UCSD-AML1 (cell line): ENCODE results near the gene C1orf74.

Experiments used
- DNase-seq: peaks from one replicate; lab custom pipeline; 2025; ENCODE audit not compliant: unreplicated experiment; lab: John Stamatoyannopoulos, UW

C1orf74 gene

DNA sequence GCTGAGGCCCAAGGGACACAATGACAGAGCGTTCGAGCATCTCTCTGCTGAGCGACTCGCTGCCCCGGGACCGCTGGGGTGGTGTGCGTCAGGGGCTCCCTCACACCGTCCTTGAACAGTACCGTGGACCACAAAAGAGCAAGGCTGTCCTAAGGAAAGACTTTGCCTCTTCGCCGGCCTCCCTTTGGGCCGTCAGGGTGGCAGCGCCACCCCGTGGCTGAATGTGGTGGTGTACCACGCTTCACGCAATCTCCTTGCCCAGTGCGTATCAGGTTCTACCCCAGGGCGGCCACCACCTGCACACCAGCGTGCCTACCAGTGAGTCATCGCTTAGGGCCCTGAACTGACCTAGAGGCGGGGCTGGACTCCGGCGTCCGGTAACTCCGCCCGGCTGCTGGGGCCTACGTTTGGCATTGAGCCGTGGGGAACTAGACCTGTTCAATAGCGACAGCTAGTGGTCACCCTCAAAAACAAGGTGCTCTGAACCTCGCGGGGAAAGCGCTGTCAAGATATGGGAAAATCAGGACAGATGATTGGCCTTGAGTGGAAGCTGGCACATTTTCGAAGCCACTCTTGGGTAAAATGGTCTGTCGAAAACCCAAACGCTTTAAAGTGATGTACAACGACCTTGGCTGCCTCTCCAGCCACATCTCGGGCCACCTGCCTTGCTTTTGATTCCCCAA lies 36.6 kb downstream of the C1orf74 start:
- peak; percentile 87 for DNase-seq

DNA sequence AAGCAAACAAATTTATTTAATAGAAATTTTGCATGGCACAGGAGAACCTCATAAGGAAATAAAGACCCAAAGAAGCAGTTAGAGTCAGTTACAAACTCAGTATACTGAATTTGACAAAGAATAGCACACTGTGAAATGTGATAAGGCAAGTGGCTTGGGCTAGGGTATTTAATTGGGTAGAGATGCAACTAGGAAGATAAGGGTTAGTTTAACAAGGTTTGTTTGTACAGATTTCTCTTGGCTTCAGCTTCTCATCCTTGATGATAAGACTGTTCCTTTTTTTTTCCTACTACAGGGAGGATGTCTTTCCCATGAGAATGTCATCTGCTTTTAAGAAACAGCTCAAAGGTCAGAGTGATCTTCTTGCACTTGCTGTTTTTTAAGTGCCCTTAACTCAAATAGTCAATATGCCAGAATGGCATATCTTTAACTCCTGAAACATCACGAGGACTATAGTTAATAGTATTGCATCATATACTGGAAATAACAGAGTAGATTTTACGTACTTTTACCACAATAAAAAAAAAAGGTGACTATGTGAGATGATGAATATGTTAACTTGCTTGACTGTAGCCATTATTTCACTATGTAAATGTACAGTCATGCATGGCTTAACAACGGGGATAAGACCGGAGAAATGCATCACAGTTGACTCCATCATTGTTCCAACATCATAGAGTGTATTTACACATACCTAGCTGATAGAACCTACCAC lies 37.8 kb downstream of the C1orf74 start:
- DNase-seq: no peak

DNA sequence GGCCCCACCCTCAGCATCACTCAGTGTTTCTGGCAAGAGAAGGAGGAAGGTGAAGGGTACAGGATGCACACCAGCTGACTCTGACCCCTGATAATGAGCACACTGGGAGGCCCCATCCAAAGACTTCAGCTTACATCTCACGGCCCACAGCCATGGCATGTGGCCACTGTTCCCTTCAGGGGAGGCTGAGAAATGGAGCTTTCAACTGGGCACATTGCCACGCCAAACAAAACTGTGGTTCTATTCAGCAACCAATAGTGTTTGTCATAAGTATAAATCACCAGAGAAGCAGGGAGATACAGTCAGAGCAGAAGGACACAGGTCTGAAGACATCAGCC lies 41.2 kb downstream of the C1orf74 start:
- DNase-seq: no peak

DNA sequence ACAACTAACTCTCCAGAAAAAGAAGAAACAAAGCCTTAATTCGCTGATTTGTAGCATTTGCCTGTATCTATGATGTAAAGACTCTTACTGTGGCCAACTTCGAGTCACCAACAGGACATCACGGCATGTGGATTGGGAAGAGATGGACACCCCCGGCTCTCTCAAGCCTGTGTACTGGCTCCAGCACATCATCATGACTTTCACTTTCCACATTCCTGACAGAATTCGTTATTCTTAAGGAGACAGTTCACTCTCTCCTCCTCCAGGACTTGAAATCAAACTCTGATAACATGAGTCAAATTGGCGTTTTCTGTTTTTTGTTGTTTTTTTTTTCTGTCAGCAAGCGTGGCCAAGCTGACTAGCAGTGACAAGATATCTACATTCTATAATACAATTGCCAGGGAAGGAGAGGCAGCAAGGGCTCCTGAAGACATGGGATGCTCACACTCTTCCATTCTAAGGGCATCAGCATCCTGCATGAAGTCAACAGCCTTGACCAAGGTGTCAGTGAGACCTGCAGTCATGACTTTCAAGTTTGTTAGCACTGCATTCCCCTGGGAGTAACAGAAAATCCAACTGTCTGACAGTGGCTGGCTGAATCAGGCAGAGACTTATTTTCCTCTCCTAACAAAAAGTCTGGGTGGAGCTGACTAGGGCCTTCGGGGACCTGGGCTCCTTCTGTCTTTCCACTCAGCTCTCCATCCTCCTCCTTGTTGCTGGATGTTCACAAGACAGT lies 41.8 kb downstream of the C1orf74 start:
- DNase-seq: no peak

DNA sequence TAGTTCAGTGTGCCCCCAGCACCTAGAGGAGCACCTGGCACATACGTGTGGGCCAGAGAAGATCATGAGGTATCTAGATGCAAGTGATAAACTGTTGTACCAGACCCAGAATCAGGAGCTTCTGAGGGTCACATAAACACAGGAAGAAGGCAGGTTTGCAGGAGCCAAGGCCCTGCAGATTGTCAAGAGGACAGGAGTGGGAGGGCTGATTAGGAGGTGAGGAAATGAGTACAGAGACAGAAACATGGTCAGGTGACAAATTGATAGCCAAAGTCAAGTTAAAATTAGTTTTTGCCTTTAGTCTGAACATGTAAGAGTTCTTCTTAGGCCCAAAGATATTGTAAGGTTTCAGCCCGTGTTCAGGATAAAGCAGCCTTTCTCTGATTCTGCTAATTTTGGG lies 42.5 kb downstream of the C1orf74 start:
- DNase-seq: no peak

DNA sequence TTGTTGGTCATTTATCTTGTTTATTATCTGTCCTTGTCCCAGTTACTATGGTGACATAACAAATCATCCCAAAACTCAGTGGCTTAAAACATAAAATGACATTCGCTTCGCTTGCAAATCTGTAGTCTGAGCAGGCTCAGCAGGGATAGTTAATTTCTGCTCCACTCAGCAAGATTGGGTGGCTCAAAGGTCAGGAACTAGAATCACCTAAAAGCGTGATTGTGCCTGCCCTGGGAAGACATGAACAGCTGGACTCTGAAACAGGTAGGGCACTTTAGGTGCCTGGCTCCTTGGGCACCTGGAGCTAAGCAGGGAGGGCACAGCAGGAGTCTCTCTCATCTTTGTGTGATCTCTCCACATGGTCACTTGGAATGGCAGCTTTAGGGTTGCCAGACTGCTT lies 43.2 kb downstream of the C1orf74 start:
- DNase-seq: no peak

DNA sequence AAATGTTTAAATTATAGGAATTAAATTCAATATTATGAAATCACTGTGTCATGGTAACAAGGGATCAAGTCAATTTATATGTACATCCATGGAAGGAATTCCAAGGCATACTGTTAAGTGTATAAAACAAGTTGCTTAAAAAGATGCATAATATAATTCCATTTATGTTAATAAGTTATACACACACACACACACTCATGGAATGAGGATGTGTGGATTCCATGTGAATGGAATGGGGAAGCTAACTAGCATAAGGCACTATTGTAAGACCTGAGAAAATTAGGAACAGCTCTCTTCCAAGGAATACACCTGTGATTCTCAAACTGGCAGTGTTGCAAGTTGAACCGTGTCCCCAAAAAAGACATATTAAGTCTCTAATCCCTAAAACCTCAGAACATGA lies 46.1 kb downstream of the C1orf74 start:
- no peak for DNase-seq

DNA sequence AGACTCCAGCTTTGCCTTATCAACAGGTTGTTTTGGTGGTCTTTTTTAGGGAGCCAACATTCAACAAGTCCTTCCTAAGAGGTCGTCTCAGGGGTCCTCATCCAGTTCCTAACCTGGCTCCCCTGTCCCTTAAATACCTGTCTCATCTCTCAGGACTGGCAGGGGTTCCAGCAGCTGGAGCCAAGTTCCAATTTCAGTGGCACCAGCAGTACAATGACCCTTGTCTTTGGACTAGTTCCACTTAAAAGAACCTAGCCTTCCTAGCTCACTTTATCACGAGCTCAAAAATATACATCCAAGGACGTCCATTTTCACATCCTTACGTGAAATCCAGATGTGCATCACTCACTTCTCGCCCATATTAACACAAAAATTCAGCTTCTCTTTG lies 47.2 kb downstream of the C1orf74 start:
- DNase-seq: no peak

DNA sequence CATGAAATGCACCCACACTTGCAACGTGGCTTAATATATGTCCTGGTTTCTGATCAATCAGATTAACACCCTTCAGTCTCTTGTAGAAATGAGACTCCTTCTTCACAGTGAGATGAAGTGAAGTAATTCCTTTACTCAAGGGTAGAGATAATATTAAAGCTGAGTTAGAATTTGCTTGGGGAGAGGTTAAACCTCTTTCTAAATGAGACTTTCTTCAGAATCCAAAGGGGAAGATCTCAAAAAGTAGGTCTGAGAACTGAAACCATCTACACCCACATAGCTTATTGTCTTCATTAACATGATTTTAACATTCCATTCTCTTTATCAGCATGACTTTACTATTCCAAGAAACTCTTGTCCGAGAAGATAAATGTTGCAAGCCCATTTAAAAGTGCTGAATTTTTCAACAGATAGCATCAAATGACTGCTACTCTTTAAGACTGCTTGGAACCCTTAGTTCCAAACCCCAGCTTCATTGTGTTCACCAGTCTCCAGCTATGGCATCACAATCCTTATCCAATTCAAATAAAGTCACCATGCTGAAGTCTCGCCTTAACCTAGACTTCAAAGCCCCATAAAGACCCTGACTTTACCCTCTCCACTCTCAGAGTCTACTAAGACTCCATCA lies 47.8 kb downstream of the C1orf74 start:
- no peak for DNase-seq

DNA sequence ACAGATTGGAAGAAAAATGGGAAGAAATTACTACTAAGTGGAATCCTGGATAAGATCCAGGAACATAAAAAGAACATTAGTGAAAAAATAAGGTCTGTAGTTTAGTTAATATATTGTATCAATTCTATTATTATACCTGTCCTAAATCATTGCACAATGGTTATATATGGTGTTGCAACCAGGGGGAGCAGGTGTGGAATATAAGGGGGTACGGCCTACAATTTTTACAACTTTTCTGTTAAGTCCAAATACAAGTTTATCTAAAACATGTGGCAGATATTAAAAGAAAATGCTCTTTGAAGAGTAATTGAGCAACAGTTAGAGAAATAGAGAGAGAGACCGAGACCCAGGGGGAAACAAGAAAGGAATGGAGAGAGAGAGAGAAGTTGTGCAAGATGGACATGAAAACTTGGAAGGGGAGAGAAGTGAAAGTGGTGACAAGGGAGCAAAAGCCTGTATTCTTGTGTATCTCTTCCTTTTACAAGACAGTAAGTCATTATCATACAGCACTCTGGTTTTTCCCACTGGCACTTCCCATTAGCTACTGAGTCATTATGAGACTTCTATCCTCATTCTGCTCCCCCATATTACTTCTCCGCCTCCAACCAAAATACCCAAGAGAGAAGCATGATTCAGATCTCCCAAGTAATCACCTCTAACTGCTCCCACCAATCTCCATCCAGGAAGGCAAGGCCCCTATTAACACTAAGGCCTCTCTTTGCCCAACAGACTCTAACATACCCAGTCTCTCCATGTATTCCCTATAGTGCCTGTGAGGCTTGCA lies 50.8 kb downstream of the C1orf74 start:
- no peak for DNase-seq

DNA sequence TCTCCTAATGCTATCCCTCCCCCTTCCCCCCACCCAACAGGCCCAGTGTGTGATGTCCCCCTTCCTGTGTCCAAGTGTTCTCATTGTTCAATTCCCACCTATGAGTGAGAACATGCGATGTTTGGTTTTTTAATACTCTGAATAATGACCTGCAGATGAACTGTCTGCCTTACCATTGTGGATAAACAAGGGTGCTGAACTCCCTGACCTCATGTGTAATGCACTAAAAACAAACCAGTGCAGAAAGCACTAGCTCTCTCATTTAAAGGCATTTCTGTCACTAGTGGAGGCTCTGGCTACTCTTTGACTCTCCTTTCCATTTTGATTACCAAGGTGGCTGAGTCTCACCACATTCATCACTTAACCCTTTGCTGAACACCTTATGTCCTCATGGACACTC lies 51.6 kb downstream of the C1orf74 start:
- no peak for DNase-seq

DNA sequence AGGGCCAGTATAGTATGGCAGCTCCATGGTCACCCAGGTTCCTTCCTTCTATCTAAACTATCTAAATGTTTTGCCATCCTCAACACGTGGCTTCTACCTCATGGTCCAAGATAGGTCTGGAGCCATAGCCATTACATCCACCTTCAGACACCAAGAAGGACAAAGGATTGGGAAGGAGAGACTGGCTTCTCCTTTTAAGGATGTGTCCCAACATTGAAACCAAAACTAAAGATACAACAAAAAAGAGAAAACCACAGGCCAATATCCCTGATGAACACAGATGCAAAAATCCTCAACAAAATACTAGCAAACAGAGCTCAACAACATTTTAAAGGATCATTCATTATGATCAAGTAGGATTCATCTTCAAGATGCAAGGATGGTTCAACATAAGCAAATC lies 54.9 kb downstream of the C1orf74 start:
- no peak for DNase-seq
